Renal cortical epithelial cell (primary cell): ENCODE results near the gene SERHL2. TPM values are rescaled to one million over a fixed set of nuclear protein-coding genes. Genes with fewer than 3 reads are reported as not detected.
"Not testable (repeated sequence)": the region's sequence is repeated elsewhere in the genome, so short reads cannot be mapped to it uniquely, and the experiment has no call there.

Source experiments
- DNase-seq: peaks from one replicate; pipeline ENCODE4 v3.0.0-alpha.2; 2011; ENCODE audit warnings: low read depth
- total RNA-seq: library from RNA; depleted of rRNA; stranded (reverse); fragments of >200 nt; gene quantifications from 2 replicates; pipeline ENCODE4 v1.2.3, GENCODE V29; 2014

The SERHL2 gene
- total RNA-seq, 1 donor from 2014 or later = 1.6 TPM

GRCh38 chr22:42535082-42535731 is 18.5 kb upstream of the SERHL2 start:
- DNase-seq = not testable (repeated sequence)

GRCh38 chr22:42536166-42536565 is 17.6 kb upstream of the SERHL2 start:
- DNase-seq = no peak

DNA sequence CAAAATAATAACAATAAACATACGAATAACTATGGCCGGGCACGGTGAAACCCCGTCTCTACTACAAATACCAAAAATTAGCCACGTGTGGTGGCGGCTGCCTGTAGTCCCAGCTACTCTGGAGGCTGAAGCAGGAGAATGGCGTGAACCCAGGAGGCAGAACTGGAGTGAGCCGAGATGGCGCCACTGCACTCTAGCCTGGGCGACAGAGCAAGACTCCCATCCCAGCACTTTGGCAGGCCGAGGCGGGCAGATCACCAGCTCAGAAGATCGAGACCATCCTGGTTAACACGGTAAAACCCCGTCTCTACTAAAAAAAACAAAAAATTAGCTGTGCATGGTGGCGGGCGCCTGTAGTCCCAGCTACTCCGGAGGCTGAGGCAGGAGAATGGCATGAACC is 17.1 kb upstream of the SERHL2 start:
- DNase-seq = not testable (repeated sequence)

GRCh38 chr22:42537199-42537831 is 16.4 kb upstream of the SERHL2 start:
- DNase-seq = not testable (repeated sequence)

GRCh38 chr22:42539236-42539771 is 14.5 kb upstream of the SERHL2 start:
- DNase-seq = not testable (repeated sequence)

GRCh38 chr22:42544686-42545085 is 9.1 kb upstream of the SERHL2 start:
- DNase-seq = peak; percentile 51

GRCh38 chr22:42547562-42547961 is 6.2 kb upstream of the SERHL2 start:
- no peak for DNase-seq

- not testable (repeated sequence) for DNase-seq
Measured at GRCh38 chr22:42548126-42548525, 5.6 kb upstream of the SERHL2 start.

GRCh38 chr22:42548597-42549330 is 5.0 kb upstream of the SERHL2 start:
- DNase-seq = no peak

DNA sequence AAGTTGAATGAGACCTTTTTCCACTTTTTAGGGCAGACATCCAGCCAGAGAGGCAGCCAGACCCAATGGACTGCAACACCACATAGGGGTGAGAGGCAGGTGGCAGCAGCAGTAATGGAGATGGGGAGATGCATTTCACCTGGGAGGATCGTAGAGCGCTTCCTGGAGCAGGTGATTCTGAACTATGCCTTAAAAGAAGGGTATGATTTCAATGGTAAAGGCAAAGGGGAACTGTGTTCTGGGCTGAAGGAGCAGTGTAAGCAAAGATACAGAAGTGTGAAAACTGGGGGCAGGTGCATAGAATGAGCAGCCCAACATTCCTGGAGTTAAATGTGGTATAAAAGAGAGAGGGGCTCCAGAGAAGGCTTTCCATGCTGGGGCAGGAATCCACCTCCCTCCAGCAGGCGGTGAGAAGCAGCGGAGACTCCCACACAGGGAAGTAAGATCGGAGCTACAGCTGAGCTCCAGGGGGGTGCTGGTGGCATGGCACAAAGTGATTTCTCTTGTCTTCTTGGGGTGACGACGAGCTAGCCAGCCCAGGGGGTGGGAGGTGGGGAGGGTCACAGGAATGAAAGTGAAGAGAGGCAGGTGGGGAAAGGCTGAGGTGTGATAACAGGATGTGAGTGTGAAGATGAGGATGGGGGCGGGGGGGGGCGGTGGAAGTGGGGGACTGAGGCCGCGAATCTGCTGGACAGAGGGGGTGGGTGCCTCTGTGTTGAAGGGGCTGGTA is 4.3 kb upstream of the SERHL2 start:
- no peak for DNase-seq

DNA sequence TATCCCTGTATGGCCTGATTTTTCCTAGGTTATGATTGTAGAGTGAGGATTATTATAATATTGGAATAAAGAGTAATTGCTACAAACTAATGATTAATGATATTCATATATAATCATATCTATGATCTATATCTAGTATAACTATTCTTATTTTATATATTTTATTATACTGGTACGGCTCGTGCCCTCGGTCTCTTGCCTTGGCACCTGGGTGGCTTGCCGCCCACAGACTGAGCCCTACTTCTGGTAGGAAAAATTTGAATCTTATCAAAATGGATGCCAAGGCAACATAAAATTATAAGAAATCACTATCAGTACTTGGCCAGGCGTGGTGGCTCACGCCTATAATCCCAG is 1.5 kb upstream of the SERHL2 start:
- not testable (repeated sequence) for DNase-seq

DNA sequence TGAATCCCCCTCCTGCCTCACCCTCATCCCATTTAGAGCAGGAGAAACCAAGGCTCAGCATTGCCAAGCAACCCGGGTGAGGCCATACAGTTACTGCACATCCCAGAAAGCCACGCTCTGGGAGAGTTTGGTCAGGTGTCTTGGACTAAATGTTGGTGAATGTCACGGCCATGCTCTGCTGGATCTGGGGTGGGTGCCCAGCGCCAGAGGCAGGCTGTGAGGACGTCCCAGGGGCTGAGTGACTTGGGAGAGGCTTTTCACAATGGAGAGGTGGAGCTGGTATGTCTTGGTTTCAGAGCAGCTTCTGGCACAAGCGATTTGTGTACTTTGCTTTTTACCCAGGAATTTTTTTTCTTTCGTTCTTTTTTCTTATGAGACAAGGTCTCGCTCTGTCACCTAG is 6.6 kb downstream of the SERHL2 start:
- DNase-seq = peak; percentile 21

DNA sequence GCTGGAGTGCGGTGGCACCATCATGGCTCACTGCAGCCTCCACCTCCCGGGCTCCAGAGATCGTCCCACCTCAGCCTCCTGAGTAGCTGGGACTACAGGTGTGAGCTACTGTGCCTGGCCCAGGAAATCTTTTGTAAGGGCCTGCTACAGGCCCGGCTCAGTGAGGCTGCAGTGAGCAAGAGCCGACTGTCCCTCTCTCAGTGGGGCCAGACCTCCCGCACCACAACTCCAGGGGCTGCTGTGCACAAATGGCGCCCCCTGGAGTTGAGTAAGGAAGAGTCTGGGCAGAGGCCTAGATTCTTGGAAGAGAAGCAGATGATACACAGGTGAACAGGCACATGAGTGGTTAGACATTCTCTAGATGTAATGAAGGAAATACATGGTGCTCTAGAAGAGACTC is 7.0 kb downstream of the SERHL2 start:
- DNase-seq = no peak

DNA sequence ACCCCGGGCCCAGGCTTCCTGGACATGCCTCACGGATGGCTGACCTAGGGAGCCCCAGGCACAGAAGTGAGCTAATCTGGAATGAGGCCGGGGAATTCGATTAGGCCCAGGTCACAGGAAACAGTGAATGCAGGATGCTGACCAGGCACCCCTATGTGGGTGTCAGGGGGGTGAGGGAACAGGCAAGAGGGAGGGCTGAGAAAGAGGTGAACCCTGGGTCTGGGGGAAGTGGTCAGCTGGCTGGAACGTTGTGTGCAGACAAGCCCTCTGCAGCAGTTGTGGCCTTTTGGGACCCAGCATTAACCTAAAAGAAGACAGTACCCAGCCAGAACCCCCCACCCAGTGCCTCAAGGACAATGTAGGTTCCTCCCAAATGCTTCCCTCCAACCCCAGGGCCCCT is 8.1 kb downstream of the SERHL2 start:
- peak; percentile 19 for DNase-seq

DNA sequence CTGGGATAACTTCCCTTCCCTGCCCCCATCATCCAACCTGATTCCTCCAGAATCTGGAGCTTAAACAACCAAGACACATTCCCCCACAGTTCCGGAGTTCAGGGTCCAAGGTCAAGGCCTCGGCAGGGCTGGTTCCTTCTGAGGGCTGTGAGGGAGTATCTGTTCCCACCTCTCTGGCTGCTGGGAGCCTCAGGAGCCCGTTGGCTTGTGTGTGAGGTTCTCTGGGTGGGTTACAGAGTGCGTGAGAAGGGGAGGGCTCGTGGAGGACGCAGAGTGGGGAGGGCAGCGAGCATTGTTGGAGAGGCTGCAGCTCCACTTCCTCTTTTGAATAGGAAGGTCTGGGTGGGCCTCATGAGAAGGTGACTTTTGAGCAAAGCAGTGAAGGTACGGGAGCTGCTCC is 8.5 kb downstream of the SERHL2 start:
- DNase-seq = no peak

GRCh38 chr22:42562684-42563083 is 8.9 kb downstream of the SERHL2 start:
- no peak for DNase-seq

DNA sequence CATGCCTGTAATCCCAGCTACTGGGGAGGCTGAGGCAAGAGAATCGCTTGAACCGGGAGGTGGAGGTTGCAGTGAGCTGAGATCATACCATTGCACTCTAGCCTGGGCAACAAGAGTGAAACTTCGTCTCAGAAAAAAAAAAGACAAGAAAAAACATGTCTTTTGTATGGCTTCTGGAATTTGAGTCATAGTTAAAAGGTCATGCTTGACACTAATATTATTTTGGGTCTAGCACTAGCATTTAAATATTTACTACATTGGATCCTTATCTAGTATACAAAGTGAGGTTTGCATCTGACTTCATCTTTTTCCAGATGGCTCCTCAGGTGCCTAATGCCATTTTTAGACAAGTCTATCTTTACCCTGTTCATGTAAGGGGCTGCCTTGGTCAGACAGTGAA is 10.2 kb downstream of the SERHL2 start:
- not testable (repeated sequence) for DNase-seq

DNA sequence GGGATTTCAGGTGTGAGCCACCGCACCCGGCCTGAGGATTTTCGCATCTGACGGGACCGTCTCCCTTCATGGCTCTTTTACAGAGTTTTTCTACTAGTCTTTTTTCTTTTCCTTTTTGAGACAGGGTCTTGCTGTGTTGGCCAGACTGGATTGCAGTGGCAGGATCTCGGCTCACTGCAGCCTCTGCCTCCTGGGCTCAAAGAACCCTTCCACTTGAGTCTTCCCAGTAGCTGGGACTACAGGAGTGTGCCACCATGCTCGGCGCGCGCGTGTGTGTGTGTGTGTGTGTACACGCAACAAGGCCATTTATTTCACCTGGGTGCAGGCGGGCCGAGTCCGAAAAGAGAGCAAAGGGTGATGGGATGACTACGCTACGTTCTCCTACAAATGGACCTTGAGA is 10.9 kb downstream of the SERHL2 start:
- no peak for DNase-seq

GRCh38 chr22:42565956-42566355 is 12.2 kb downstream of the SERHL2 start:
- no peak for DNase-seq

DNA sequence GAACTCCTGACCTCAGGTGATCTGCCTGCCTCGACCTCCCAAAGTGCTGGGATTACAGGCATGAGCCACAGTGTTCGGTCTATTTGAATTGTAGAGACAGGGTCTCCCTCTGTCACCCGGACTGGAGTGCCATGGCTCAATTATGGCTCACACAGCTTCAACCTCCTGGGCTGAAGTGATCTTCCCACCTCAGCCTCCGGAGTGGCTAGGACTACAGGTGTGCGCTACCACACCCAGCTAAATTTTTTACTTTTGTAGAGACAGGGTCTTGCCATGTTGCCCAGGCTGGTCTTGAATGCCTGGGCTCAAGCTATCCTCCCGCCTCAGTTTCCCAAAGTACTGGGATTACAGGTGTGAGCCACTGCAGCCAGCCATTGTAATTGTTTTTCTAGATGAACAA is 14.2 kb downstream of the SERHL2 start:
- DNase-seq = not testable (repeated sequence)

DNA sequence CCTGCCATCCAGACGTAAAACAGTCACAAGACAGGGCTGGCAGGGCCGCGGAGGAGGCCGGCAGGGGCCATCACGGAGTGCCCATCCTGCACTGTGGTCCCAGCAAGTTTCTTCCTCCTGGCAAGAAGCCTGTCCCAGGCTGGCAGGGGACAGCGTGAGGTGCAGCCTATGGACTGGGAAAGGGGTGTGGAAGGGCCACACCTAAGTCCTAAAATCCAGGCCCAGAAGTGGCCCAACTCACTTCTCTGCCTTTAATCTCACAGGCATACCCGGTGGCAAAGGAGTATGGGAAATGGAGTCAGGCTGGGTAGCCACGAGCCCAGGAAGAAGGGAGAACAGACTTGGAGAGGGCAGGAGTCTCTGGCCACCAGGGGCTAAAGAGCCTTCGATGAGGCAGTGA is 16.8 kb downstream of the SERHL2 start:
- DNase-seq = not testable (repeated sequence)

GRCh38 chr22:42571068-42571467 is 17.3 kb downstream of the SERHL2 start:
- not testable (repeated sequence) for DNase-seq
